HCT116 (cell line): ENCODE results near the gene PTPRS. TPM values are rescaled to one million over a fixed set of nuclear protein-coding genes. Genes with fewer than 3 reads are reported as not detected.

Experiments used
- ATAC-seq: fragments of 200-7000 bp; cut with Tn5 transposase; 2 replicates; pipeline ENCODE4 v1.9.1; 2020; ENCODE audit warnings: mild to moderate bottlenecking, moderate library complexity
- BruUV-seq: library from RNA; stranded (reverse); fragments of 400-500 nt; replicated peaks from 2 replicates; lab custom pipeline; 2021; lab: Mats Ljungman, UMichigan
- CTCF ChIA-PET: fragments of 300-600 bp; sonication (Branson Sonifier 250); formaldehyde crosslinking; loops from one replicate; lab custom pipeline; 2021; ENCODE audit warnings: antibody characterized with exemption; lab: Charles Lee
- POLR2A ChIA-PET: fragments of 300-600, 350-600 bp; sonication (Branson Sonifier 250); formaldehyde crosslinking; loops from one replicate; lab custom pipeline; 2021; ENCODE audit warnings: antibody characterized with exemption; lab: Charles Lee
- RAD21 ChIA-PET, 2 experiments: fragments of 300-600 bp; sonication (Branson Sonifier 250); formaldehyde crosslinking; loops; one replicate each; lab custom pipeline; 2023; ENCODE audit warnings: low total read pairs in 2 of 2; ENCODE audit not compliant: uncharacterized antibody in 2 of 2, unreplicated experiment in 2 of 2, low non-redundant PET in 1 of 2; lab: Charles Lee
- DNase-seq: peaks from one replicate; pipeline ENCODE4 v3.0.0-alpha.2; 2010; ENCODE audit warnings: low read depth, low spot score
- H2AFZ ChIP-seq: fragments of 200-600 bp; shearing (Covaris generic), sonication (generic); 2 replicates; pipeline ENCODE4 v1.6.1; 2017; ENCODE audit warnings: low read depth, mixed run types, mixed read lengths, antibody characterized with exemption, low read length; ENCODE audit not compliant: poor library complexity, severe bottlenecking
- H3K27ac ChIP-seq: 2 replicates; pipeline ENCODE4 v1.5.1; 2012; ENCODE audit warnings: low read depth, low read length
- H3K27me3 ChIP-seq: fragments of 200-600 bp; sonication (generic); 2 replicates; pipeline ENCODE4 v1.6.1; 2016; ENCODE audit warnings: mixed run types, low read length, mixed read lengths; ENCODE audit not compliant: insufficient read depth
- H3K36me3 ChIP-seq, 2 experiments: fragments of 200-500 bp in 1 of 2; fragments of 200-600 bp in 1 of 2; sonication (Bioruptor generic) in 1 of 2; sonication (generic) in 1 of 2; 2 replicates each; pipeline versions ENCODE4 v1.5.1 to v1.6.1; 2014 to 2016; ENCODE audit warnings: low read length in 2 of 2, inconsistent platforms in 1 of 2, mixed read lengths in 1 of 2, mixed run types in 1 of 2; ENCODE audit not compliant: insufficient read depth in 2 of 2, control insufficient read depth in 1 of 2
- H3K4me1 ChIP-seq, 2 experiments: fragments of 200-600 bp in 1 of 2; sonication (generic) in 1 of 2; 2 replicates each; pipeline versions ENCODE4 v1.5.1 to v1.6.1; 2012 to 2017; ENCODE audit warnings: low read length in 2 of 2, inconsistent platforms in 1 of 2, mild to moderate bottlenecking in 1 of 2, mixed read lengths in 1 of 2, mixed run types in 1 of 2, moderate library complexity in 1 of 2; ENCODE audit not compliant: insufficient read depth in 2 of 2, control insufficient read depth in 1 of 2
- H3K4me2 ChIP-seq: fragments of 200-600 bp; sonication (generic); 2 replicates; pipeline ENCODE4 v1.6.1; 2017; ENCODE audit warnings: mixed run types, low read length, mixed read lengths
- H3K4me3 ChIP-seq, 2 experiments: fragments of 200-600 bp in 1 of 2; sonication (generic) in 1 of 2; replicated peaks in 1 of 2; 2 replicates each; pipeline ENCODE4 v1.5.1; 2011 to 2016; ENCODE audit warnings: low read length in 2 of 2, control low read depth in 1 of 2, low read depth in 1 of 2, mild to moderate bottlenecking in 1 of 2, mixed read lengths in 1 of 2, mixed run types in 1 of 2
- H3K79me2 ChIP-seq: fragments of 200-600 bp; sonication (generic); 2 replicates; pipeline ENCODE4 v1.6.1; 2017; ENCODE audit warnings: mild to moderate bottlenecking, mixed run types, low read length, moderate library complexity, mixed read lengths; ENCODE audit not compliant: insufficient read depth
- H3K9ac ChIP-seq: fragments of 200-600 bp; sonication (generic); 2 replicates; pipeline ENCODE4 v1.6.1; 2016; ENCODE audit warnings: low read length, mixed read lengths
- H3K9me2 ChIP-seq: fragments of 200-600 bp; sonication (generic), shearing (Covaris generic); 2 replicates; pipeline ENCODE4 v1.6.1; 2017; ENCODE audit warnings: mixed run types, mild to moderate bottlenecking, moderate library complexity; ENCODE audit not compliant: insufficient read depth
- H3K9me3 ChIP-seq, 2 experiments: fragments of 200-500 bp in 1 of 2; fragments of 200-600 bp in 1 of 2; sonication (Bioruptor generic) in 1 of 2; sonication (generic) in 1 of 2; 2 replicates each; pipeline ENCODE4 v1.6.1; 2014 to 2017; ENCODE audit warnings: low read length in 2 of 2, mixed read lengths in 2 of 2, inconsistent platforms in 1 of 2, low read depth in 1 of 2, mild to moderate bottlenecking in 1 of 2, mixed run types in 1 of 2, moderate library complexity in 1 of 2; ENCODE audit not compliant: control insufficient read depth in 1 of 2, insufficient read depth in 1 of 2
- H4K20me1 ChIP-seq: fragments of 200-600 bp; sonication (generic), shearing (Covaris generic); 2 replicates; pipeline ENCODE4 v1.6.1; 2017; ENCODE audit warnings: mixed run types, mild to moderate bottlenecking, moderate library complexity; ENCODE audit not compliant: insufficient read depth
- CBX3 ChIP-seq: IDR thresholded peaks from 2 replicates; pipeline ENCODE4 v1.6.1; 2012; ENCODE audit warnings: low read depth
- CEBPB ChIP-seq: IDR thresholded peaks from 2 replicates; pipeline ENCODE4 v1.6.1; 2012; ENCODE audit warnings: low read depth
- ELF1 ChIP-seq: IDR thresholded peaks from 2 replicates; pipeline ENCODE4 v1.6.1; 2012; ENCODE audit warnings: low read depth, borderline replicate concordance
- FOSL1 ChIP-seq: IDR thresholded peaks from 2 replicates; pipeline ENCODE4 v1.6.1; 2012; ENCODE audit warnings: low read depth
- JUND ChIP-seq: IDR thresholded peaks from 2 replicates; pipeline ENCODE4 v1.6.1; 2012
- POLR2A ChIP-seq: IDR thresholded peaks from 2 replicates; pipeline ENCODE4 v1.7.0; 2011; ENCODE audit warnings: borderline replicate concordance; ENCODE audit not compliant: insufficient read depth, insufficient read length; ENCODE audit errors: extremely low read depth
- POLR2AphosphoS5 ChIP-seq: IDR thresholded peaks from 2 replicates; pipeline ENCODE4 v1.6.1; 2011; ENCODE audit warnings: mild to moderate bottlenecking, low read depth, low read length, moderate library complexity
- RAD21 ChIP-seq: IDR thresholded peaks from 2 replicates; pipeline ENCODE4 v1.6.1; 2012; ENCODE audit warnings: low read depth, mild to moderate bottlenecking
- SP1 ChIP-seq: IDR thresholded peaks from 2 replicates; pipeline ENCODE4 v1.6.1; 2012; ENCODE audit warnings: low read depth
- ZBTB33 ChIP-seq: IDR thresholded peaks from 2 replicates; pipeline ENCODE4 v1.6.1; 2011; ENCODE audit warnings: mild to moderate bottlenecking, low read length, moderate library complexity; ENCODE audit not compliant: insufficient replicate concordance; ENCODE audit errors: extremely low read depth
- ZNF274 ChIP-seq: fragments of 200-500 bp; sonication (Bioruptor generic); IDR thresholded peaks from 2 replicates; pipeline ENCODE4 v1.6.1; 2014; ENCODE audit warnings: mild to moderate bottlenecking, low read depth, low read length, inconsistent platforms
- intact Hi-C: fragments of 100-400 bp; cut with micrococcal nuclease; formaldehyde crosslinking; loops from 2 replicates; pipeline ENCODE4 v1.10.0; 2022
- total RNA-seq: library from RNA; stranded (reverse); gene quantifications from one replicate; pipeline ENCODE4 v1.2.1, GENCODE V29; 2021; ENCODE audit not compliant: unreplicated experiment
- TF ChIP-seq, protein P1 (sequence below): IDR thresholded peaks from 2 replicates; pipeline ENCODE4 v1.6.1; 2012

PTPRS gene
- total RNA-seq, 1 experiment from 2014 or later, result 123 TPM

- TF ChIP-seq FOSL1, result no peak
- TF ChIP-seq, protein P1, sequence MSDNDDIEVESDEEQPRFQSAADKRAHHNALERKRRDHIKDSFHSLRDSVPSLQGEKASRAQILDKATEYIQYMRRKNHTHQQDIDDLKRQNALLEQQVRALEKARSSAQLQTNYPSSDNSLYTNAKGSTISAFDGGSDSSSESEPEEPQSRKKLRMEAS, result no peak
- TF ChIP-seq CBX3, result no peak
- TF ChIP-seq ZNF274, result no peak
- TF ChIP-seq JUND, result no peak
- TF ChIP-seq ELF1, result no peak
- TF ChIP-seq POLR2A, result no peak
- TF ChIP-seq RAD21, result no peak
- TF ChIP-seq ZBTB33, result no peak
Measured at GRCh38 chr19:5314012-5314906, 26.4 kb downstream of the PTPRS start (continued).

DNA sequence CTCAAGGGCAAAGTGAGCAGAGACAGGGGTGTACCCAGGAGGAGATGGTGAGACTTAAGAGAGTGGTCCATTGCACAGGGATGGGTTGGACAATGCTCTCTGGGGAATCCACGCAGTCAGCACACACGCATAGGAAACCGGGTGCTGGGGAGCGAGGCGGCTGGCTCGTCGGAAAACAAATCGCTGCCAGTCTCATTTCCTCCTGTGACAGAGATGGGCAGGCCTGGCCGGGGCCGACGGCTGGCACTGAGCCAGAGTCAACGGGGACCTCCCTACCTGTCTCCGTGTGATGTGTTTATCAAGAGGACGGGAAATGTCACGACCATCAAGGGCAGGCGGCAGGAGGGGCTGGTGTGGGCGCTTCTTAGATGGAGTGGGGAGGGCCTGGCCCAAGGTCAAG, 27.3 kb downstream of the PTPRS start:
- Histone ChIP-seq H3K4me3 (no peak overlapping the region), H3K9ac (no peak overlapping the region), H3K36me3 (no peaks in the 10 kb centered on the region), H4K20me1 (no peaks in the 10 kb centered on the region), H3K4me1 (peaks cover 3 to 29% of the 10 kb centered on the region in 2 experiments; a peak in 3 of 4 replicates), H2AFZ (no peak overlapping the region), H3K9me3 (no peaks in the 10 kb centered on the region), H3K27me3 (no peaks in the 10 kb centered on the region), H3K27ac (no peak overlapping the region), H3K4me2 (no peak overlapping the region), H3K79me2 (no peaks in the 10 kb centered on the region), H3K9me2 (no peaks in the 10 kb centered on the region)
- BruUV-seq, result no TSS peak
- no peak for ATAC-seq
- ChIA-PET CTCF (no interaction called here), POLR2A (no interaction called here), RAD21 (no interaction called here)
- no peak for TF ChIP-seq CEBPB
- no peak for TF ChIP-seq CBX3
- TF ChIP-seq ELF1, result no peak
- TF ChIP-seq SP1, result no peak
- no peak for TF ChIP-seq ZBTB33
- TF ChIP-seq FOSL1, result no peak
- TF ChIP-seq POLR2A, result no peak
- TF ChIP-seq POLR2AphosphoS5, result no peak
- no peak for TF ChIP-seq JUND
- intact Hi-C loops, result no loop called here
- no peak for DNase-seq
